Measurements from ENCODE around the gene THADA. TPM values are rescaled to one million over a fixed set of nuclear protein-coding genes. Genes with fewer than 3 reads are reported as not detected.
"Not testable (repeated sequence)": the region's sequence is repeated elsewhere in the genome, so short reads cannot be mapped to it uniquely, and the experiment has no call there.

The THADA gene
- polyA plus RNA-seq, 1 donor (not counting 4 experiments of a cell fraction or from before 2014, with no cell fraction given) = 22.6 TPM

GRCh38 chr2:43191947-43192516 is 403.8 kb downstream of the THADA start:
- Histone ChIP-seq H3K4me3 (ENCODE audit: control insufficient read depth in 2 of 3, extremely low read depth in 1 of 3, insufficient read depth in 2 of 3, low read depth in 1 of 3, low read length in 3 of 3) (no peak overlapping the region), H3K4me1 (ENCODE audit: control insufficient read depth, extremely low read depth, insufficient read depth, low read length) (no peaks in the 10 kb centered on the region), H2AFZ (ENCODE audit: control insufficient read depth, low read length) (no peak overlapping the region), H3K9ac (ENCODE audit: control insufficient read depth, extremely low read depth, insufficient read depth, low read length) (no peak overlapping the region), H3K27me3 (ENCODE audit: control insufficient read depth, extremely low read depth, insufficient read depth, low read length) (no peaks in the 10 kb centered on the region), H3K4me2 (ENCODE audit: control insufficient read depth, extremely low read depth, insufficient read depth, low read depth, low read length) (no peak overlapping the region), H3K9me1 (ENCODE audit: control insufficient read depth, extremely low read depth, insufficient read depth, low read length) (no peaks in the 10 kb centered on the region), H3K36me3 (ENCODE audit: control insufficient read depth in 2 of 2, extremely low read depth in 1 of 2, insufficient read depth in 2 of 2, low read length in 2 of 2) (no peaks in the 10 kb centered on the region), H4K20me1 (ENCODE audit: control insufficient read depth, extremely low read depth, insufficient read depth, low read length) (no peaks in the 10 kb centered on the region), H3K9me3 (ENCODE audit: control insufficient read depth, low read depth, low read length) (no peaks in the 10 kb centered on the region), H3K79me2 (ENCODE audit: control insufficient read depth, insufficient read depth, low read length) (no peaks in the 10 kb centered on the region), H3K27ac (ENCODE audit: control insufficient read depth, insufficient read depth, low read length) (no peak overlapping the region)
- dilution Hi-C loops (cut with MboI; ENCODE audit: extremely low pct_ligation_motif_present, low sequenced_read_pairs) = no loop called here
- FAIRE-seq (no peak), DNase-seq (ENCODE audit: low read depth, low spot score) (no peak)
- TF ChIP-seq EZH2 (IDR thresholded peaks at IDR 0.05; ENCODE audit: low read length) (no peak), CTCF (optimal IDR thresholded peaks at IDR 0.05 in 1 of 3, IDR thresholded peaks at IDR 0.05 in 1 of 3, conservative IDR thresholded peaks at IDR 0.05 in 1 of 3; ENCODE audit: extremely low read depth in 1 of 3, insufficient read depth in 2 of 3, low read length in 3 of 3) (peak in 2 of 3 experiments; percentile 16 to 24)

GRCh38 chr2:43190311-43191052 is 405.4 kb downstream of the THADA start:
- TF ChIP-seq EZH2 (IDR thresholded peaks at IDR 0.05; ENCODE audit: low read length) (no peak), CTCF (optimal IDR thresholded peaks at IDR 0.05 in 1 of 3, IDR thresholded peaks at IDR 0.05 in 1 of 3, conservative IDR thresholded peaks at IDR 0.05 in 1 of 3; ENCODE audit: extremely low read depth in 1 of 3, insufficient read depth in 2 of 3, low read length in 3 of 3) (no peak)
- Histone ChIP-seq H3K4me1 (ENCODE audit: control insufficient read depth, extremely low read depth, insufficient read depth, low read length) (no peaks in the 10 kb centered on the region), H4K20me1 (ENCODE audit: control insufficient read depth, extremely low read depth, insufficient read depth, low read length) (no peaks in the 10 kb centered on the region), H3K4me2 (ENCODE audit: control insufficient read depth, extremely low read depth, insufficient read depth, low read depth, low read length) (no peak overlapping the region), H3K27ac (ENCODE audit: control insufficient read depth, insufficient read depth, low read length) (no peak overlapping the region), H3K9ac (ENCODE audit: control insufficient read depth, extremely low read depth, insufficient read depth, low read length) (no peak overlapping the region), H2AFZ (ENCODE audit: control insufficient read depth, low read length) (no peak overlapping the region), H3K36me3 (ENCODE audit: control insufficient read depth in 2 of 2, extremely low read depth in 1 of 2, insufficient read depth in 2 of 2, low read length in 2 of 2) (no peaks in the 10 kb centered on the region), H3K4me3 (ENCODE audit: control insufficient read depth in 2 of 3, extremely low read depth in 1 of 3, insufficient read depth in 2 of 3, low read depth in 1 of 3, low read length in 3 of 3) (no peak overlapping the region), H3K79me2 (ENCODE audit: control insufficient read depth, insufficient read depth, low read length) (no peaks in the 10 kb centered on the region), H3K27me3 (ENCODE audit: control insufficient read depth, extremely low read depth, insufficient read depth, low read length) (no peaks in the 10 kb centered on the region), H3K9me3 (ENCODE audit: control insufficient read depth, low read depth, low read length) (no peaks in the 10 kb centered on the region), H3K9me1 (ENCODE audit: control insufficient read depth, extremely low read depth, insufficient read depth, low read length) (no peaks in the 10 kb centered on the region)
- dilution Hi-C loops (cut with MboI; ENCODE audit: extremely low pct_ligation_motif_present, low sequenced_read_pairs) = no loop called here
- FAIRE-seq (no peak), DNase-seq (ENCODE audit: low read depth, low spot score) (no peak)

- H3K9me3 ChIP-seq (ENCODE audit: control insufficient read depth, low read depth, low read length); H3K4me3 ChIP-seq (ENCODE audit: control insufficient read depth in 2 of 3, extremely low read depth in 1 of 3, insufficient read depth in 2 of 3, low read depth in 1 of 3, low read length in 3 of 3); H3K4me2 ChIP-seq (ENCODE audit: control insufficient read depth, extremely low read depth, insufficient read depth, low read depth, low read length); dilution Hi-C loops (cut with MboI; ENCODE audit: extremely low pct_ligation_motif_present, low sequenced_read_pairs); H3K4me1 ChIP-seq (ENCODE audit: control insufficient read depth, extremely low read depth, insufficient read depth, low read length); H3K79me2 ChIP-seq (ENCODE audit: control insufficient read depth, insufficient read depth, low read length); H3K27me3 ChIP-seq (ENCODE audit: control insufficient read depth, extremely low read depth, insufficient read depth, low read length); H3K9ac ChIP-seq (ENCODE audit: control insufficient read depth, extremely low read depth, insufficient read depth, low read length); H3K36me3 ChIP-seq (ENCODE audit: control insufficient read depth in 2 of 2, extremely low read depth in 1 of 2, insufficient read depth in 2 of 2, low read length in 2 of 2); FAIRE-seq; H3K27ac ChIP-seq (ENCODE audit: control insufficient read depth, insufficient read depth, low read length); H2AFZ ChIP-seq (ENCODE audit: control insufficient read depth, low read length); H4K20me1 ChIP-seq (ENCODE audit: control insufficient read depth, extremely low read depth, insufficient read depth, low read length); H3K9me1 ChIP-seq (ENCODE audit: control insufficient read depth, extremely low read depth, insufficient read depth, low read length); DNase-seq (ENCODE audit: low read depth, low spot score): not testable (repeated sequence)
Observed at GRCh38 chr2:43189861-43190260, 406.0 kb downstream of the THADA start.

Measured in keratinocyte (primary cell).